CD4-positive, alpha-beta memory T cell (primary cell): ENCODE results near the gene ARHGAP6. TPM values are rescaled to one million over a fixed set of nuclear protein-coding genes. Genes with fewer than 3 reads are reported as not detected.

Source experiments
- CTCF ChIA-PET: fragments of 350-600 bp; sonication (Branson Sonifier 250); formaldehyde crosslinking; loops from one replicate; lab custom pipeline; 2021; ENCODE audit warnings: inconsistent platforms; ENCODE audit not compliant: partially characterized antibody; lab: Charles Lee
- POLR2A ChIA-PET: fragments of 350-600 bp; sonication (Branson Sonifier 250); formaldehyde crosslinking; loops from one replicate; lab custom pipeline; 2021; ENCODE audit not compliant: partially characterized antibody; lab: Charles Lee
- DNase-seq, 5 donors: peaks; one replicate each; pipeline versions ENCODE4 v3.0.0 to v3.0.0-alpha.2; 2020 to 2022; ENCODE audit warnings: mixed read lengths in 1 of 5
- H3K27ac ChIP-seq: one replicate; pipeline ENCODE4 v1.7.0; 2013; ENCODE audit warnings: low read depth, low read length
- H3K27me3 ChIP-seq: 2 replicates; pipeline ENCODE4 v1.7.0; 2013; ENCODE audit warnings: mild to moderate bottlenecking, low read length, moderate library complexity; ENCODE audit not compliant: insufficient read depth
- H3K36me3 ChIP-seq: 2 replicates; pipeline ENCODE4 v1.7.0; 2013; ENCODE audit warnings: mild to moderate bottlenecking, low read length, moderate library complexity; ENCODE audit not compliant: insufficient read depth
- H3K4me1 ChIP-seq: 2 replicates; pipeline ENCODE4 v1.7.0; 2013; ENCODE audit warnings: mild to moderate bottlenecking, low read length, moderate library complexity; ENCODE audit not compliant: insufficient read depth
- H3K4me3 ChIP-seq, 2 donors: one replicate each; pipeline ENCODE4 v1.7.0; 2013; ENCODE audit warnings: low read length in 2 of 2, mild to moderate bottlenecking in 1 of 2
- H3K9me3 ChIP-seq, 2 donors: one replicate each; pipeline ENCODE4 v1.7.0; 2013; ENCODE audit warnings: low read length in 2 of 2, control low read depth in 1 of 2; ENCODE audit not compliant: control insufficient read depth in 1 of 2
- H3K27ac Mint-ChIP-seq, 7 donors: one replicate each; pipeline ENCODE4 v1.8.0; 2020 to 2021; ENCODE audit warnings: mixed read lengths in 7 of 7, mild to moderate bottlenecking in 6 of 7, inconsistent platforms in 3 of 7, moderate library complexity in 3 of 7
- H3K27me3 Mint-ChIP-seq, 2 donors: one replicate each; pipeline ENCODE4 v1.8.0; 2020 to 2021; ENCODE audit warnings: mixed read lengths in 2 of 2
- H3K36me3 Mint-ChIP-seq, 2 donors: one replicate each; pipeline ENCODE4 v1.8.0; 2020 to 2021; ENCODE audit warnings: mixed read lengths in 2 of 2, inconsistent platforms in 1 of 2, mild to moderate bottlenecking in 1 of 2
- H3K4me1 Mint-ChIP-seq, 4 donors: one replicate each; pipeline ENCODE4 v1.8.0; 2020 to 2021; ENCODE audit warnings: mixed read lengths in 4 of 4, mild to moderate bottlenecking in 1 of 4
- H3K4me3 Mint-ChIP-seq, 8 donors: one replicate each; pipeline ENCODE4 v1.8.0; 2020 to 2021; ENCODE audit warnings: mixed read lengths in 8 of 8, mild to moderate bottlenecking in 7 of 8, moderate library complexity in 6 of 8, inconsistent platforms in 3 of 8
- H3K9me3 Mint-ChIP-seq, 8 donors: one replicate each; pipeline ENCODE4 v1.8.0; 2020 to 2021; ENCODE audit warnings: mixed read lengths in 8 of 8, mild to moderate bottlenecking in 5 of 8, inconsistent platforms in 3 of 8, moderate library complexity in 1 of 8
- intact Hi-C: fragments of 100-400 bp; cut with micrococcal nuclease; formaldehyde crosslinking; loops from one replicate; pipeline ENCODE4 v1.15.1; 2023
- polyA plus RNA-seq, 2 donors: library from polyadenylated mRNA; unstranded; fragments of 300-500 nt; fragmentation: Illumina TruSeq; gene quantifications; one replicate each; pipeline ENCODE4 v1.2.3, GENCODE V29; 2021
- total RNA-seq, 2 experiments: library from RNA; stranded (reverse); gene quantifications; one replicate each; pipeline ENCODE4 v1.2.3, GENCODE V29; 2021

ARHGAP6 gene
- total and polyA plus RNA-seq, 4 experiments from 2014 or later = not detected

DNA sequence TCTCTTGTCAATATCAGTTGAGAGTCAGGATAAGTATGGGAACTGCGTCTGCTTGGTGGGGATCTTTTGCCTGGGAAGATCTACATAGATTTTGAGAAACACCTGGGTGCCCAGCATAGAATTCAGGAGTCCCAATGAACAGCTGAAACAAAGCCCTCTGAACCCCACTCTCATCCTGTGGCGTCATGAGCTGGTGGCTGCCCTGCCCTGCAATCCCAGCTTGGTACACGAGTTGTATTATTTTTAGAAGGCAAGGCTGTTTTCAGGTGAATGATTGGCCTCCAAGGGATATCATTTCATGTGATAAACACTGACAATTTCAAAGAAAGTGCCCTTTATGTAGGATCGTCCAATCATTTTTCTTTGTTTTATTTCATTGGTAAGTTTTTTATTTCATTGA, 493.8 kb downstream of the ARHGAP6 start:
- CTCF ChIA-PET = no interaction called here
- no peaks in the 10 kb centered on the region for H3K4me1 Mint-ChIP-seq
- H3K36me3 Mint-ChIP-seq = no peaks in the 10 kb centered on the region

DNA sequence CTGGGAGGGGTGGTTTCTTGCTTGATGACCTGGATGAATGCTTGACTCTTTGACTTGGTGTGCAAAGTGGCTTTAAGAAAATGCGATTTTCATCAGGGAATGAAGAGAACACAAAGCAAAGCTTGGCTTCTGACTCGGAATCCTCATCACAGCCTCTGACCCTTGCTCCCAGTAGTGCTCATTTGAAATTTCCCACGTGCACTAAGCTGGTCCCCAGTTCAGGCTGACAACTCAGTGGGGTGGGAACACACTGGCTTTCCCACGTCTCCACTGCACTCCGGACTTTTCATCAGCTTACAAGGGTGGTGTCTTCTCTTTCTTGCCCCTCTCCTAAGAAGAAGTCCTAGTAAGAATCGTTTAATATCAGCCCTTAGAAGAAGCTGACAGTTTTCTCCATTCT, 501.3 kb downstream of the ARHGAP6 start:
- H3K27ac Mint-ChIP-seq = no peak overlapping the region
- POLR2A ChIA-PET = no interaction called here
- Histone ChIP-seq H3K4me3 (no peak overlapping the region), H3K4me1 (no peaks in the 10 kb centered on the region), H3K9me3 (no peaks in the 10 kb centered on the region), H3K27me3 (no peaks in the 10 kb centered on the region), H3K36me3 (no peaks in the 10 kb centered on the region), H3K27ac (no peak overlapping the region)
- no peak for DNase-seq
- CTCF ChIA-PET = no interaction called here
- no peaks in the 10 kb centered on the region for H3K9me3 Mint-ChIP-seq
- H3K4me3 Mint-ChIP-seq = no peak overlapping the region
- H3K4me1 Mint-ChIP-seq = no peaks in the 10 kb centered on the region
- peaks cover 1 to 2% of the 10 kb centered on the region in 2 donors for H3K27me3 Mint-ChIP-seq
- H3K36me3 Mint-ChIP-seq = no peaks in the 10 kb centered on the region
- intact Hi-C loops = no loop called here

More for the DNA sequence above, 493.8 kb downstream of the ARHGAP6 start:
- Histone ChIP-seq H3K4me1 (no peaks in the 10 kb centered on the region), H3K27me3 (no peaks in the 10 kb centered on the region), H3K27ac (no peak overlapping the region), H3K4me3 (no peak overlapping the region), H3K36me3 (no peaks in the 10 kb centered on the region), H3K9me3 (no peaks in the 10 kb centered on the region)
- Mint-ChIP-seq H3K4me3 (no peak overlapping the region), H3K27ac (no peak overlapping the region), H3K27me3 (peaks cover 1 to 5% of the 10 kb centered on the region in 2 donors), H3K9me3 (peaks cover 0 to 3% (median 0%) of the 10 kb centered on the region in 8 donors)
- DNase-seq = no peak
- POLR2A ChIA-PET = no interaction called here
- intact Hi-C loops = no loop called here

- peaks cover 0 to 1% of the 10 kb centered on the region in 2 donors for H3K27me3 Mint-ChIP-seq
- Histone ChIP-seq H3K9me3 (no peaks in the 10 kb centered on the region), H3K27me3 (no peaks in the 10 kb centered on the region), H3K27ac (no peak overlapping the region), H3K36me3 (no peaks in the 10 kb centered on the region), H3K4me1 (no peaks in the 10 kb centered on the region), H3K4me3 (no peak overlapping the region)
- H3K36me3 Mint-ChIP-seq = no peaks in the 10 kb centered on the region
- H3K27ac Mint-ChIP-seq = no peak overlapping the region
- ChIA-PET POLR2A (no interaction called here), CTCF (no interaction called here)
- H3K4me1 Mint-ChIP-seq = no peaks in the 10 kb centered on the region
- intact Hi-C loops = no loop called here
- no peak overlapping the region for H3K4me3 Mint-ChIP-seq
- no peaks in the 10 kb centered on the region for H3K9me3 Mint-ChIP-seq
- DNase-seq = no peak
These were observed 506.6 kb downstream of the ARHGAP6 start for GRCh38 chrX:11159149-11159548.

- no peak overlapping the region for H3K27ac Mint-ChIP-seq
- no peaks in the 10 kb centered on the region for H3K9me3 Mint-ChIP-seq
- peaks cover 2 to 4% of the 10 kb centered on the region in 2 donors for H3K27me3 Mint-ChIP-seq
- H3K27ac ChIP-seq = no peak overlapping the region
- intact Hi-C loops = no loop called here
- no peaks in the 10 kb centered on the region for H3K36me3 Mint-ChIP-seq
- ChIA-PET CTCF (no interaction called here), POLR2A (no interaction called here)
- no peak overlapping the region for H3K4me3 ChIP-seq
- no peaks in the 10 kb centered on the region for H3K27me3 ChIP-seq
- no peaks in the 10 kb centered on the region for H3K36me3 ChIP-seq
- H3K4me1 Mint-ChIP-seq = no peaks in the 10 kb centered on the region
- no peaks in the 10 kb centered on the region for H3K4me1 ChIP-seq
- DNase-seq = no peak
- no peak overlapping the region for H3K4me3 Mint-ChIP-seq
- H3K9me3 ChIP-seq = no peaks in the 10 kb centered on the region
These were observed 513.7 kb downstream of the ARHGAP6 start for GRCh38 chrX:11151799-11152559.

- Histone ChIP-seq H3K27me3 (no peaks in the 10 kb centered on the region), H3K27ac (no peak overlapping the region), H3K9me3 (no peaks in the 10 kb centered on the region), H3K4me3 (no peak overlapping the region), H3K36me3 (no peaks in the 10 kb centered on the region), H3K4me1 (no peaks in the 10 kb centered on the region)
- POLR2A ChIA-PET = no interaction called here
- CTCF ChIA-PET = interaction anchor here (0.9 to 1.7 kb wide), 2 partner anchors 12 to 15 kb away, joined by 3 to 6 read pairs; no protein-coding TSS in a partner anchor
- DNase-seq = no peak
- Mint-ChIP-seq H3K4me1 (peaks cover 0 to 4% (median 3%) of the 10 kb centered on the region in 4 donors), H3K27ac (no peak overlapping the region), H3K9me3 (no peaks in the 10 kb centered on the region), H3K36me3 (no peaks in the 10 kb centered on the region), H3K27me3 (peaks cover 3 to 7% of the 10 kb centered on the region in 2 donors), H3K4me3 (no peak overlapping the region)
- intact Hi-C loops = loop anchor here (10.0 kb wide), 1 partner anchor 1746 kb away; no protein-coding TSS in a partner anchor
These were observed 517.3 kb downstream of the ARHGAP6 start for GRCh38 chrX:11148401-11148800.

GRCh38 chrX:11146411-11146810, 519.3 kb downstream of the ARHGAP6 start:
- Mint-ChIP-seq H3K36me3 (no peaks in the 10 kb centered on the region), H3K4me1 (peaks cover 0 to 4% (median 3%) of the 10 kb centered on the region in 4 donors), H3K4me3 (no peak overlapping the region), H3K27ac (peak overlapping the region in 1 of 7 donors; percentile 47), H3K9me3 (no peaks in the 10 kb centered on the region), H3K27me3 (peaks cover 3 to 4% of the 10 kb centered on the region in 2 donors)
- POLR2A ChIA-PET = no interaction called here
- intact Hi-C loops = loop anchor here (10.0 kb wide), 1 partner anchor 1748 kb away; no protein-coding TSS in a partner anchor
- Histone ChIP-seq H3K9me3 (no peaks in the 10 kb centered on the region), H3K4me3 (no peak overlapping the region), H3K27me3 (no peaks in the 10 kb centered on the region), H3K36me3 (no peaks in the 10 kb centered on the region), H3K27ac (no peak overlapping the region), H3K4me1 (no peaks in the 10 kb centered on the region)
- no peak for DNase-seq
- CTCF ChIA-PET = interaction anchor here (1.0 kb wide), 1 partner anchor 956 kb away, joined by 3 read pairs; no protein-coding TSS in a partner anchor

DNA sequence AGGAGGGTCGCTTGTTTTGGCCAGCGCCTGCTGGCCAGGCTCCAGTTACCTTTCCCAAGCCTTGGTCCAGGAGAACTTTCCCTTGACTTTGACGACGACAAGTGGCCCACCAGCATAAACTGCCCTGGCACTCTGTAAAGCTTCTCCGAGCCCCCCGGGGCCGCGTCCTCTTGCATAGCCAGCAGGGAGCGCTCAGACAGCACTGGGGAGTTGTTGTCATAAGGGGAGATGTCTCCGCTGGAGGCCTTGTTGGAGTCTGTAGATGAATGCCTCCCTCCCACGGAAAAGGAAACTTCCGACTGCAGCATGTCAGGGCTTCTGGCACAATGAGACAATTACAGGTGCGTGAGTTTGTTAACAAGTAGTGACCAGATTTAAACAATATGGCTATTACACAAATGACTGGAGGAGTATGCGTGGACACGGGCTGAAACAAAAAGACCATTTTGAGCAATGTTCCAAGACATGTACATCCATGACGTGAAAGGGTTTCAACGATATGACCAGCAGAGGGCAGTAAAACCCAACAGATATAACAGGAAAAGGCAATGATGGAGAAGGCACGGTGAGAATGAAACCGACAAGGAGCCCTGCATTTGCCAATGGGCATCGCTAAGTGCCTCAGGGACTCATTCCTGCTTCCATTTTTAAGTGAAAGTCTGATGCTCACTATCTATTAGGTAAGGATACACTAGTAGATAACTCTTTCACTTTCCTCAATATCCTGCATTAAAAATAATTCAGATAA, 521.6 kb downstream of the ARHGAP6 start:
- H3K4me1 Mint-ChIP-seq = peaks cover 0 to 4% (median 3%) of the 10 kb centered on the region in 4 donors
- H3K9me3 Mint-ChIP-seq = no peaks in the 10 kb centered on the region
- H3K36me3 Mint-ChIP-seq = no peaks in the 10 kb centered on the region
- DNase-seq = peak; percentile 41 to 62 (median 58)
- Histone ChIP-seq H3K27ac (no peak overlapping the region), H3K27me3 (no peaks in the 10 kb centered on the region), H3K4me1 (no peaks in the 10 kb centered on the region), H3K4me3 (no peak overlapping the region), H3K9me3 (no peaks in the 10 kb centered on the region), H3K36me3 (no peaks in the 10 kb centered on the region)
- ChIA-PET POLR2A (no interaction called here), CTCF (interaction anchor here (1.0 to 1.4 kb wide), 2 partner anchors 15 to 1626 kb away, joined by 3 read pairs; no protein-coding TSS in a partner anchor)
- peaks cover 1 to 6% of the 10 kb centered on the region in 2 donors for H3K27me3 Mint-ChIP-seq
- H3K27ac Mint-ChIP-seq = no peak overlapping the region
- intact Hi-C loops = loop anchor here (1.0 to 10.0 kb wide), 3 partner anchors 955 to 1751 kb away; no protein-coding TSS in a partner anchor
- H3K4me3 Mint-ChIP-seq = peak overlapping the region in 6 of 8 donors; percentile 36 to 78 (median 59)
